ENCODE results near the gene NOP53.
"Not testable (repeated sequence)": the region's sequence is repeated elsewhere in the genome, so short reads cannot be mapped to it uniquely, and the experiment has no call there.

Gene NOP53

GRCh38 chr19:47745010-47745901 is at the start of gene NOP53:
Gene NOP53, plus strand, starts transcription at chr19:47745546. Its CDS starts 14 bp downstream, at chr19:47745560.
- DNase-seq (ENCODE audit: low read depth): peak; percentile 94

DNA sequence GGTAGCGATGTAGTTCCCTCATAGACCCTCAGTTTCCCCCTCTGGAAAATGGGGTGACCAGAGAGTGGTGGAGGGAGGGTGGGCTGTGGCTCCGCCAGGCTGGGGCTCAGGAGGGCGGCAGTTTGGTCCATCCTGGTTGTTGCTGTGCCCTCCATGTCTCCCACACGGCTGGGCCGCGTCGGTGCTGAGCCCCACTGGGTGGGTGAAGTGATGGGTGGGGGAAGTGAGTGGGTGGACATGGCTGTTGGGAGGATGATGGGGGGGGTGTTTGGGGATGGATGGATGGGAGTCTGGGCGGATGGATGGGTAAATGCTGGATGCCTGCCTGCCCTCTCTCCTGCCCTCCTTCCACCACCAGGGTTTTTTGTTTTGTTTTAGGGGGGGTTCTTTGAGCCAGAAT is 48.7 kb upstream of the NOP53 start:
- DNase-seq (ENCODE audit: low read depth): no peak

- DNase-seq (ENCODE audit: low read depth): peak; percentile 45
Measured at GRCh38 chr19:47697863-47698609, 47.3 kb upstream of the NOP53 start.

DNA sequence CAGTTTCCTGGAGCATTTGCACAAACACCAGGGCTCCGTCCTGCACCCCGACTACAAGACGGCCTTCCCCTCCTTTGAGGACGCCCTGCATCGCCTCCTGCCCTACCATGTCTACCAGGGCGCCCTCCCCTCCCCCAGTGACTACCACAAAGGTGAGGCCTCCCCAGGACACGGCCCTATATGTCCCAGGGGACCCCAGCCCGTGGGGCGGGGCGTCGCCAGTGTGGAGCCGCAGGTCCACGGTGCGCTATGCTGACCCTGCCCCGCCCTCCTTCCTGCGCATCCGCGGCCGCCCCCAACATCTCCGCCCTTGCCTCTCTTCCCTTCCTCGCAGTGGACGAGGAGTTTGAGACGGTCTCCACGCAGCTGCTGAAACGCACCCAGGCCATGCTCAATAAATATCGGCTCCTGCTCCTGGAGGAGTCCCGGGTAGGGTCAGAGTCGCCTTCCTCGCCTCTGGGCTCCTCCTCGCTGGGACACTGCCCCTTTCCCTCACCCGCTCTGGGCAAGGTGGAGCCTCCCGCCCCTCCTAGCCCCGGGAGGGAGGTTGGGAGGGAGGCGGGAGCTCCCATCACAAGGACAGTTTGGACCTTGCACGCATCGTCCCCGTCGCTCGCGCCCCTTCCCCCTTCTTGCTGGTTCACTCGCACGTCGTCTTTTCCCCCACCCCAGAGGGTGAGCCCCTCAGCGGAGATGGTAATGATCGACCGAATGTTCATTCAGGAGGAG is 46.6 kb upstream of the NOP53 start:
- DNase-seq (ENCODE audit: low read depth): no peak

DNA sequence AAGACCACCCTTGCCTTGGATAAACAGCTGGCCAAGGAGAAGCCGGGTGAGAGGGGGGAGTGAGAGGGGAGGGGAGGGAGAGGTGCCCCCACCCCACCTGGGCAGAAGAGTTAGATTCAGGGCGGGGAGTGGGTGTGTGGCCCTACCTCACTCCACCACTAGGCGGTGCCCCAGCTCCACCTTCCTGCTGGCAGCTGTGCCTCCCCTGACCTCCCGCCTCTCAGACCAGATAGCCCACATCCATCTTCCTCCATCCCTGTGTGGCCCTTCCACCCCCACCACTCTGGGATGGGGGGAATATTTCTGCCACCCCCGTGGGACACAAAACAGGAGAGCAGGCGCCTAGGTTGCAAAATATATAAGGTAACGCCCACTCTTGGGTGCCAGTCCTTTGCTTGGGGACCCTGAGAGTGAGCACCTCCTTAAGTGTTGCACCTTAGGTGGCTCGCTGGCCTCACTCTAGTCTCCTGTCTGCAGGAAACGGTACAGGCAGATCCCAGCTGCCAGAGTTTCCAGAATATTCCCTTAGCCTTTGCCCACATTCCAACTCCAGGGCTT is 45.9 kb upstream of the NOP53 start:
- no peak for DNase-seq (ENCODE audit: low read depth)

DNA sequence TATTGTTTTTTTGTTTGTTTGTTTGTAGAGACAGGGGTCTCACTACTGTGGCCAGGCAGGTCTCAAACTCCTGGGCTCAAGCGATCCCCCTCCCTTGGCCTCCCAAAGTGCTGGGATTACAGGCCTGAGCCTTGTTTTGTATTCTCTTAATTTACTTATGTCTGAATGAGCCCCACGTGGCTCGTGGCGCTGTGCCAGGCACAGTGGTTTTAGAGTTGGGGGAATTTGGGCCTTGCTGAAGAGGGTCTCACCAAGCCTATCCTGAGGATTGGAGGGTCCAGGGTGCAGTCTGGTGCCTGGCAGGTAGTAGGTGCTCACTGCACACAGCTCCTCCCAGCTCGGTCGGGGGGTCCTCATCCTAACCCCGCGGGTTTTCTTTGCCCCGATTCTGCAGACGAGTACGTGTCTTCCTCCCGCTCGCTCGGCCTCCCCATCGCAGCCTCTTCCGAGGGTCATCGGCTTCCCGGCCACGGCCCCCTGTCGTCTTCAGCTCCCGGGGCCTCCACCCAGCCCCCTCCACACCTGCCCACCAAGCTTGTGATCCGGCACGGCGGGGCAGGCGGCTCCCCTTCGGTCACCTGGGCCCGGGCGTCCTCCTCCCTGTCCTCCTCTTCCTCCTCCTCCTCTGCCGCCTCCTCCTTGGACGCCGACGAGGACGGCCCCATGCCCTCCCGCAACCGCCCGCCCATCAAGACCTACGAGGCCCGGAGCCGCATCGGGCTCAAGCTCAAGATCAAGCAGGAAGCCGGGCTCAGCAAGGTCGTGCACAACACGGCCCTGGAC is 44.2 kb upstream of the NOP53 start:
- no peak for DNase-seq (ENCODE audit: low read depth)

GRCh38 chr19:47701717-47702552 is 43.4 kb upstream of the NOP53 start:
- DNase-seq (ENCODE audit: low read depth): no peak

DNA sequence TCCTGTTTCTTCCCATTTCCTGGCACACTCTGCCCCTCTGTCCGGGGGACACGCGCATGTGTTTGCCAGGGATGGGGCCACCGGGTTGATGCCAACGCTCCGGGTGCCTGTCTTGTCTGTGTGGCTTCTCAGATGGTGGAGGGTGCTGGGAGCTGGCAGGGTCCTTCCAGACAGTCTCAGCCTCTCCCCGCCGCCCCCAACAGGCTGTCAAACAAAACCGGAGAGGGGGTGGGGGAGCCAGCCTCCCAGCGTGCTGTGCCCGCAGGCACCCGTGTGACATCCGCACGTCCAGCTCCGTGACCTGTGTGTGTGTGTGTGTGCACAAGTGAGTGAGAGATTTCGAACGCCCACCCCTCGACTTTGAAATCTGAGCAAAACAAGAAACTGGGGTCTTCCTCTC is 42.7 kb upstream of the NOP53 start:
- no peak for DNase-seq (ENCODE audit: low read depth)

DNA sequence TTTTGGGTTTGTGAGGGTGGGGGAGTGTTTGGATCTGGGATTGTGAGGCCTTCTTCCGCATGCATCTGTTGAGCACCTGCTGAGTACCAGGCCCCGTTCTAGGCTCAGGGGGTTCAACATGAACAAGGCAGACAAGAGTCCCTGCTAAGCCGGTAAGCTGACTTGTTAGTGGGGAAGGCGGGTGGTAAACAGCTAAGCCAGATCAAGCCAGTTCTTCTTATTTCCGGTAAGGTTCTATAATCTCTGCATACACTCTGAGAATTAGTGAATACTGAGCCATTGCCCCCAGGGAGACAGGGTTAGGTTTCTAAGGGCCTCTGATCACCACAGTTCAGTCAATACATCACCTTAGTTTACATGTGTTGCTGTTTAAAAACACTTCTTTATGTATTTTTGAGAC is 42.0 kb upstream of the NOP53 start:
- DNase-seq (ENCODE audit: low read depth): no peak

DNA sequence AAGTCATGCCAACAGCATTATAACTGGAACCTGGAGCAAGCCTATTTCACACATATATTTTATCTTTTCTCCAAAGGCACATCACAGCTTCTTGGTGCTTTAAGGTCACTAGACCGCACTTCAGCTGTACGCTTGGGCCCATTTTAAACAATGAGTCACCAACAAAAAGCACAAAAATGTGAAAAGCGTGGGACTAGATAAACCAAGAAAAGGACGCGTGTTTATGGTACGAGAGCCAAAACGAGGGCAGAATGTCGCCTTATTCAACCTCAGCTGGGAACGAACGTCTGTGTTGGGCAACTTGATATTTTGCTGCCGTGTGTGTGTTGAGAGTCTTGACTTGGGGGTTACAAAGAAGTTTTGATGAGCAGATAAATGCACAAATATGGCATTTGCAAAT is 41.3 kb upstream of the NOP53 start:
- no peak for DNase-seq (ENCODE audit: low read depth)

GRCh38 chr19:47704656-47705055 is 40.7 kb upstream of the NOP53 start:
- no peak for DNase-seq (ENCODE audit: low read depth)

- no peak for DNase-seq (ENCODE audit: low read depth)
Measured at GRCh38 chr19:47707135-47707925, 38.0 kb upstream of the NOP53 start.

GRCh38 chr19:47711652-47712242 is 33.6 kb upstream of the NOP53 start:
- no peak for DNase-seq (ENCODE audit: low read depth)

DNA sequence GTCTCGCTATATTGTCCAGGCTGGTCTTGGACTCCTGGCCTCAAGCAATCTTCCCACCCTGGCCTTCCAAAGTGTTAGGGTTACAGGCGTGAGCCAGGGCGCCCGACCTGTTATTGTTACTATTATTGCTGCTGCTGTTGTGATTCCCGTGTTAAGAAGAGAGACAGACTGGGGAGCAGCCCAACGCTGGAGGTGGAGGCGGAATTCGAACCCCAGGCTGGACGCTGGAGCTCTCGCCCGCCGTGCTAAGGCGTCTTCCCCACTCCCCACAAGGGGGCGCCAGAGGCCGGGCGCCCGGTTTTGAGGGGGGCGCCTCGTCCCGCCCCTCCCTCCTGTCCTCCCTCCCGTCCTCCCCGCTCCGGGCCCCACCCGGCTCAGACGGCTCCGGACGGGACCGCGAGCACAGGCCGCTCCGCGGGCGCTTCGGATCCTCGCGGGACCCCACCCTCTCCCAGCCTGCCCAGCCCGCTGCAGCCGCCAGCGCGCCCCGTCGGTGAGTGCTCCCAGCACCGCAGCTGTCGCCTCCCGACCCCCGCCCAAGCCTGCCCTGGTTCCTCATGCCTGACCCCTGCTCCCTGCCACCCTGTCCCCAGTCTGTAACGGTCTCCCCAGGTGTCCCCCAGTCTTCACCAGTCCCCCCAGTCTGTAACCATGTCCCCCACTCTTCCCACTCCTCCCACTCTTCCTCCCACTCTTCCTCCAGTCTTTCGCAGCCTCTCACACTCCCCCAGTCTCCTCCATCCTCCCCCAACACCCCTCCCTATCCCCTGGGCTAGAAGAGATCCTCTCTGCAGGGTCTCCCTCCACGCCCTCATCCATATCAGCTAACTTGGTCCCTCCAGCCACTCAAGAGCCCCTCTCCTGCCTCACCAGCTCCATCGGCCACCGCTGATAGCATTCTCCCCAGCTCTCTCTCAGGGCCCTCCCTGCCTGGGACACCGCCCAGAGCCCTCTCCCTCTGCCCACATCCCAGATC is 32.0 kb upstream of the NOP53 start, which contains the start of gene EHD2:
Gene EHD2, plus strand, starts transcription at position 377 of the 976 bp plus-strand sequence. CDS start 3,191 bp downstream, outside the sequence.
- no peak for DNase-seq (ENCODE audit: low read depth)

GRCh38 chr19:47714339-47714738 is 31.0 kb upstream of the NOP53 start:
- DNase-seq (ENCODE audit: low read depth): no peak

GRCh38 chr19:47714855-47715254 is 30.5 kb upstream of the NOP53 start:
- DNase-seq (ENCODE audit: low read depth): not testable (repeated sequence)

DNA sequence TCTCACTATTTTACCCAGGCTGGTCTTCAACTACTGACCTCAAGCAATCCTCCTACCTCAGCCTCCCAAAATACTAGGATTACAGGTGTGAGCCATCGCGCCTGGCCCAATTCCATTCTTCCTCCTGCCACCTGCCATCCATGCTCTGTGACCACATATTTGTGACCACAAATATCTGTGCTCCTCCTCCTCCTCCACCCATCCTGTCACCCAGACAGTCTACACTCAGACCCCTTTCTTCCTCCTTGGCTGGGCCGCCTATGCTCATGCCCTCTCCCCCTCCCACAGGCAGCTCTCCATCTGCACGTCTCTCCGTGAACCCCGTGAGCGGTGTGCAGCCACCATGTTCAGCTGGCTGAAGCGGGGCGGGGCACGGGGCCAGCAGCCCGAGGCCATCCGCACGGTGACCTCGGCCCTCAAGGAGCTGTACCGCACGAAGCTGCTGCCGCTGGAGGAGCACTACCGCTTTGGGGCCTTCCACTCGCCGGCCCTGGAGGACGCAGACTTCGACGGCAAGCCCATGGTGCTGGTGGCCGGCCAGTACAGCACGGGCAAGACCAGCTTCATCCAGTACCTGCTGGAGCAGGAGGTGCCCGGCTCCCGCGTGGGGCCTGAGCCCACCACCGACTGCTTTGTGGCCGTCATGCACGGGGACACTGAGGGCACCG is 28.9 kb upstream of the NOP53 start:
- no peak for DNase-seq (ENCODE audit: low read depth)
